Measurements from ENCODE around the gene SPRYD3. TPM values are rescaled to one million over a fixed set of nuclear protein-coding genes. Genes with fewer than 3 reads are reported as not detected.
A peak's percentile ranks its signal among the peaks of the same experiment; 100 is the strongest.

SPRYD3 gene
- total and polyA plus RNA-seq, 10 donors = 10.8 to 44.5 (median 34.4) TPM

GRCh38 chr12:53093777-53094393 lies 14.7 kb upstream of the SPRYD3 start:
- TF ChIP-seq, protein P1, sequence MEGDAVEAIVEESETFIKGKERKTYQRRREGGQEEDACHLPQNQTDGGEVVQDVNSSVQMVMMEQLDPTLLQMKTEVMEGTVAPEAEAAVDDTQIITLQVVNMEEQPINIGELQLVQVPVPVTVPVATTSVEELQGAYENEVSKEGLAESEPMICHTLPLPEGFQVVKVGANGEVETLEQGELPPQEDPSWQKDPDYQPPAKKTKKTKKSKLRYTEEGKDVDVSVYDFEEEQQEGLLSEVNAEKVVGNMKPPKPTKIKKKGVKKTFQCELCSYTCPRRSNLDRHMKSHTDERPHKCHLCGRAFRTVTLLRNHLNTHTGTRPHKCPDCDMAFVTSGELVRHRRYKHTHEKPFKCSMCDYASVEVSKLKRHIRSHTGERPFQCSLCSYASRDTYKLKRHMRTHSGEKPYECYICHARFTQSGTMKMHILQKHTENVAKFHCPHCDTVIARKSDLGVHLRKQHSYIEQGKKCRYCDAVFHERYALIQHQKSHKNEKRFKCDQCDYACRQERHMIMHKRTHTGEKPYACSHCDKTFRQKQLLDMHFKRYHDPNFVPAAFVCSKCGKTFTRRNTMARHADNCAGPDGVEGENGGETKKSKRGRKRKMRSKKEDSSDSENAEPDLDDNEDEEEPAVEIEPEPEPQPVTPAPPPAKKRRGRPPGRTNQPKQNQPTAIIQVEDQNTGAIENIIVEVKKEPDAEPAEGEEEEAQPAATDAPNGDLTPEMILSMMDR (IDR thresholded peaks at IDR 0.05 in 8 of 11, conservative IDR thresholded peaks at IDR 0.05 in 3 of 11) = no peak
- peak in 1 of 3 donors; percentile 21 for TF ChIP-seq POLR2AphosphoS5 (IDR thresholded peaks at IDR 0.05)
- peak overlapping the region in 7 of 8 donors; percentile 41 to 71 (median 66) for H3K27ac ChIP-seq

DNA sequence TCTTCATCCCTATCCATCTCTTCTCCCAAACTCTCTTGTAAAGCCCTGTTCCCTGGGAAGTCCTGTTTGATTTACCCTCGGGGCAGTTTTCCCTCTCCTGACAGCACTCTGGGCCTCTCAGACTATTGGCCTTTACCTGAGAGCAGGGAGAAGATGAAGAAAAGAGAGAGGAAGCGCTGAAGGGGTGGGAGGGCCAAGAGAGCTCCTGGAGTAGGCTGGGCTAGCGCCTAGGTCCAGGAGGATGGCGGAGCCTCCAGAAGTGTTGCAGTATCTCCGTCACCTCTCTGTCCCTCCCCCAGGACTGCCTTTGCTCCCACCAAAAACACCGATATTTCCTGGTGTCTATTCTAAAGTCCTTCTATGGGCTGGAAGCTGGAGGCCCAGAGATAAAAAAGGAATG lies 12.6 kb upstream of the SPRYD3 start:
- H3K4me3 ChIP-seq = no peak overlapping the region
- intact Hi-C loops (cut with DNase I; ENCODE audit: low total_unique reads) = no loop called here
- TF ChIP-seq, protein P1 (IDR thresholded peaks at IDR 0.05 in 8 of 11, conservative IDR thresholded peaks at IDR 0.05 in 3 of 11) = no peak
- TF ChIP-seq POLR2A (IDR thresholded peaks at IDR 0.05) = no peak
- no peak for TF ChIP-seq POLR2AphosphoS5 (IDR thresholded peaks at IDR 0.05)
- WGBS, 5 donors = 85 to 92% (median 87%) methylated on average over 6 of the region's 6 CpGs
- no peak overlapping the region for H3K27ac ChIP-seq
- no peaks in the 10 kb centered on the region for H3K36me3 ChIP-seq
- H3K27me3 ChIP-seq (replicated peaks in 1 of 7) = peaks cover 0 to 5% (median 0%) of the 10 kb centered on the region in 7 donors
- H3K4me1 ChIP-seq = peaks cover 0 to 26% (median 6%) of the 10 kb centered on the region in 6 donors
- H3K9me3 ChIP-seq = no peaks in the 10 kb centered on the region
- no peak for DNase-seq

More at GRCh38 chr12:53093777-53094393, 14.7 kb upstream of the SPRYD3 start:
- Histone ChIP-seq H3K4me3 (no peak overlapping the region), H3K27me3 (replicated peaks in 1 of 7) (peaks cover 0 to 22% (median 0%) of the 10 kb centered on the region in 7 donors), H3K36me3 (no peaks in the 10 kb centered on the region), H3K4me1 (peaks cover under 1 to 47% (median 28%) of the 10 kb centered on the region in 6 donors), H3K9me3 (no peaks in the 10 kb centered on the region)
- DNase-seq = no peak
- 50 to 64% (median 54%) methylated on average over 6 of the region's 6 CpGs for WGBS, 5 donors
- intact Hi-C loops (cut with DNase I; ENCODE audit: low total_unique reads) = no loop called here

DNA sequence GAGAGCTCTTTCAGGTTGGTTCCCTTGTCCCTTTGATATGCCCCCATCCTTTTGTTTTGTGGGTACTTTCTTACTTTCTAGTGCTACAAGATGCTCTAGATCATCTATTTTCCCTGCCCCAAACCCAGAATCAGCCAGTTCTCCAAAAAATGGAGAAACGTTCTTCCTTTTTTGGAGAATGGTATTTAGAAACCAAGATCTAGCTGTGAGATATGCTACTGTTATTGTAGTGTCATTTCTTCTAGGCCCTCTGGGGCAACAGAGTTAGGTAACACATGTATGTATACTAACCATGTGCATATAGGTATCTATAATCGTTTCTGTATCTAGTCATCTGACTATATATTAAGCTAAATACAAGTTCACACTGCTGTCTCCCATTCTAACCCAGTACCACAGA lies 11.4 kb upstream of the SPRYD3 start:
- intact Hi-C loops (cut with DNase I; ENCODE audit: low total_unique reads) = no loop called here

DNA sequence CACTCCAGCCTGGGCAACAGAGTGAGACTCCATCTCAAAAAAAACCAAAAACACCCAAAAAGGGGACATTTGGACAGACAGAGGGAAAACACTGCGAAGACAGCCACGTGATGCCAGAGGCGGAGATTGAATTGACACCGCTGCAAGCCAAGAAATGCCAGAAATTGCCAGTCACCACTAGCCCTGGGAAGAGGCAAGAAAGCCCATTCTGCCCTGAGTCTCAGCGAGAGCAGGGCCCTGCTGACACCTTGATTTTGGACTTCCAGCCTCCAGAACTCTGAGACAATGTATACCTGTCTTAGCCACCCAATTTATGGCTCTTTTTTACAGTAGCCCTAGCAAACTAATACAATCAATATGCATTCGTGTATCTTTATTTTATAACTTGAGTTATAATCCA lies 10.9 kb upstream of the SPRYD3 start:
- no peak overlapping the region for H3K4me3 ChIP-seq
- no peak overlapping the region for H3K27ac ChIP-seq
- intact Hi-C loops (cut with DNase I; ENCODE audit: low total_unique reads) = no loop called here
- TF ChIP-seq POLR2AphosphoS5 (IDR thresholded peaks at IDR 0.05) (no peak), POLR2A (IDR thresholded peaks at IDR 0.05) (no peak)
- TF ChIP-seq, protein P1 (IDR thresholded peaks at IDR 0.05 in 8 of 11, conservative IDR thresholded peaks at IDR 0.05 in 3 of 11) = no peak
- no peaks in the 10 kb centered on the region for H3K36me3 ChIP-seq
- no peaks in the 10 kb centered on the region for H3K9me3 ChIP-seq
- WGBS, 5 donors = 92 to 98% (median 93%) methylated on average over 6 of the region's 6 CpGs
- DNase-seq = no peak
- no peaks in the 10 kb centered on the region for H3K27me3 ChIP-seq (replicated peaks in 1 of 7)
- peaks cover 0 to 14% (median 3%) of the 10 kb centered on the region in 6 donors for H3K4me1 ChIP-seq

More for the DNA sequence above, 11.4 kb upstream of the SPRYD3 start:
- TF ChIP-seq POLR2A (IDR thresholded peaks at IDR 0.05) (no peak), POLR2AphosphoS5 (IDR thresholded peaks at IDR 0.05) (no peak)
- TF ChIP-seq, protein P1 (IDR thresholded peaks at IDR 0.05 in 8 of 11, conservative IDR thresholded peaks at IDR 0.05 in 3 of 11) = no peak
- DNase-seq = no peak
- no peaks in the 10 kb centered on the region for H3K27me3 ChIP-seq (replicated peaks in 1 of 7)
- WGBS, 5 donors = 61 to 86% (median 68%) methylated on average over 2 of the region's 2 CpGs
- H3K4me3 ChIP-seq = no peak overlapping the region
- no peaks in the 10 kb centered on the region for H3K36me3 ChIP-seq
- no peak overlapping the region for H3K27ac ChIP-seq
- no peaks in the 10 kb centered on the region for H3K9me3 ChIP-seq
- peaks cover 0 to 14% (median 3%) of the 10 kb centered on the region in 6 donors for H3K4me1 ChIP-seq
